22Rv1 (cell line): Measurements from ENCODE around the gene BST1.

Source experiments
- CTCF ChIP-seq: fragments of 450-650 bp; IDR thresholded peaks from 2 replicates; pipeline ENCODE4 v1.5.1; 2017; ENCODE audit warnings: mild to moderate bottlenecking
- ZFX ChIP-seq: fragments of 450-650 bp; IDR thresholded peaks from 2 replicates; pipeline ENCODE4 v1.6.1; 2017; ENCODE audit warnings: antibody characterized with exemption, borderline replicate concordance

- TF ChIP-seq CTCF (no peak), ZFX (no peak)
Observed at GRCh38 chr4:15655223-15656037, 47.4 kb upstream of the BST1 start, which contains the start of gene FBXL5.
